Heart left ventricle (tissue), 16 donors: ENCODE data around the gene NLRC5. TPM values are rescaled to one million over a fixed set of nuclear protein-coding genes. Genes with fewer than 3 reads are reported as not detected.

Source experiments
- ATAC-seq, 4 donors: fragments of 200-7000 bp; cut with Tn5 transposase; one replicate each; pipeline ENCODE4 v1.9.1; 2020 to 2022; ENCODE audit warnings: moderate library complexity in 4 of 4, mild to moderate bottlenecking in 3 of 4, moderate number of reproducible peaks in 1 of 4
- DNase-seq, 5 donors: peaks; one replicate each; pipeline ENCODE4 v3.0.0-alpha.2; 2020
- H3K27ac ChIP-seq, 12 donors: fragments of 200-600 bp; sonication (generic) in 4 of 12; one replicate each; pipeline versions ENCODE4 v1.5.0 to v1.8.0; 2016 to 2022; ENCODE audit warnings: mild to moderate bottlenecking in 2 of 12
- H3K27me3 ChIP-seq, 9 donors: fragments of 200-600 bp; sonication (generic) in 2 of 9; one replicate each; pipeline versions ENCODE4 v1.5.1 to v1.8.0; 2016 to 2022; ENCODE audit warnings: mild to moderate bottlenecking in 3 of 9
- H3K36me3 ChIP-seq, 9 donors: fragments of 200-600 bp; sonication (generic) in 2 of 9; one replicate each; pipeline versions ENCODE4 v1.5.0 to v1.8.0; 2018 to 2022; ENCODE audit warnings: mild to moderate bottlenecking in 2 of 9
- H3K4me1 ChIP-seq, 12 donors: fragments of 200-600 bp; sonication (generic) in 4 of 12; one replicate each; pipeline versions ENCODE4 v1.5.0 to v1.8.0; 2016 to 2022; ENCODE audit warnings: mild to moderate bottlenecking in 3 of 12
- H3K4me3 ChIP-seq, 12 donors: fragments of 200-600 bp; sonication (generic) in 4 of 12; one replicate each; pipeline versions ENCODE4 v1.5.0 to v1.8.0; 2017 to 2022; ENCODE audit warnings: mild to moderate bottlenecking in 9 of 12, moderate library complexity in 4 of 12
- H3K9me3 ChIP-seq, 12 donors: fragments of 200-600 bp; sonication (generic) in 4 of 12; one replicate each; pipeline versions ENCODE4 v1.5.0 to v1.8.0; 2016 to 2022; ENCODE audit warnings: mild to moderate bottlenecking in 1 of 12
- CTCF ChIP-seq, 12 donors: fragments of 200-600 bp; sonication (generic) in 4 of 12; IDR thresholded peaks; one replicate each; pipeline versions ENCODE4 v1.5.0 to v1.8.0; 2018 to 2022; ENCODE audit warnings: antibody characterized with exemption in 12 of 12, mild to moderate bottlenecking in 5 of 12
- POLR2A ChIP-seq, 2 donors: fragments of 450-650 bp; IDR thresholded peaks; one replicate each; pipeline ENCODE4 v1.6.1; 2017; ENCODE audit warnings: antibody characterized with exemption in 2 of 2, mild to moderate bottlenecking in 2 of 2, moderate library complexity in 2 of 2
- WGBS, 4 donors: extraction: QIAGEN DNeasy Blood & Tissue Kit in 2 of 4; methylation state at CpG; one replicate each; pipeline versions ENCODE4 v1.1.5 to v1.1.7; 2013 to 2018; 5-methylcytosine and 5-hydroxymethylcytosine counted together
- intact Hi-C, 10 donors: fragments of 100-400 bp; cut with DNase I; formaldehyde crosslinking; loops; one replicate each; pipeline versions ENCODE4 v1.11.1 to v1.14.2; 2022
- polyA plus RNA-seq, 2 donors: library from polyadenylated mRNA; stranded (reverse); fragments of 200-250 nt; gene quantifications; one replicate each; pipeline ENCODE4 v1.2.3, GENCODE V29; 2013
- total RNA-seq, 9 donors: library from RNA; depleted of rRNA in 2 of 9; stranded (reverse); fragments of >200 nt in 2 of 9; fragmentation: NEBNext Ultra II Directional in 3 of 9; extraction: Animal tissue kit (Norgen Biotek cat#: 25700) in 3 of 9; gene quantifications; one replicate each; pipeline versions ENCODE4 v1.1.0 to v1.2.4, GENCODE V29; 2016 to 2023
- donor health status: ischemic (EF 13 %, LVEDD 7.1; RV severe dilation, severe dysfunction).
- donor health status: healthy with polysubstance abuse.
- donor health status: DM: no; HTN: yes; CAD: no.
- donor health status: DM: no; HTN: no; CAD: no.
- donor health status: ischemic (EF 25% LVEDD 6.9; RV normal size, moderate dysfunction).
- donor health status: ischemic (EF 25% LVEDD 5.7; RV mildly dilated, moderate dysfunction).
- donor health status: healthy.
- donor health status: DM: yes; HTN: yes; CAD: no.
- donor health status: ischemic (EF 35%, LVEDD 5.7; RV mildly dilated, moderate dysfunction).
- donor health status: nonischemic (EF 11% LVEDD 7.7; RV severe dilation, severe dysfunction).
- donor health status: DM: yes; HTN: yes; CAD: no.
- donor health status: PGD.
- donor health status: ischemic (EF 29% LVEDD 5.4; RV normal size, mild dysfunction).
- donor health status: nonischemic (EF 23%, LVEDD 6.1; RV moderate dilation, normal function).

NLRC5 gene
- total and polyA plus RNA-seq, 11 donors = 5.8 to 98.6 (median 9.9) TPM

GRCh38 chr16:57044931-57045693, 55.8 kb downstream of the NLRC5 start:
- TF ChIP-seq CTCF (IDR thresholded peaks at IDR 0.05) (no peak), POLR2A (IDR thresholded peaks at IDR 0.05) (no peak)
- WGBS, 4 donors = 78 to 88% (median 82%) methylated on average over 12 of the region's 12 CpGs
- intact Hi-C loops = loop anchor here (1.0 to 10.0 kb wide), 10 partner anchors 63 to 180 kb away; partner anchors contain the start of genes CETP (in 6 of the 10) and SLC12A3 (in 4 of the 10)
- Histone ChIP-seq H3K4me3 (peak overlapping the region in 4 of 12 donors; percentile 9 to 29 (median 24)), H3K36me3 (peaks cover 0 to 100% (median 19%) of the 10 kb centered on the region in 9 donors), H3K27ac (no peak overlapping the region), H3K9me3 (no peaks in the 10 kb centered on the region), H3K4me1 (peaks cover 0 to 30% (median 6%) of the 10 kb centered on the region in 12 donors), H3K27me3 (no peaks in the 10 kb centered on the region)
- peak in 1 of 4 donors; percentile 16 for ATAC-seq
- DNase-seq = no peak

- H3K27me3 ChIP-seq = no peaks in the 10 kb centered on the region
- H3K9me3 ChIP-seq = no peaks in the 10 kb centered on the region
- 30 to 41% (median 39%) methylated on average over 13 of the region's 13 CpGs for WGBS, 4 donors
- TF ChIP-seq POLR2A (IDR thresholded peaks at IDR 0.05) (no peak), CTCF (IDR thresholded peaks at IDR 0.05) (peak; percentile 34 to 79 (median 62))
- ATAC-seq = peak; percentile 50 to 86 (median 78)
- peaks cover 0 to 100% (median 16%) of the 10 kb centered on the region in 9 donors for H3K36me3 ChIP-seq
- H3K4me3 ChIP-seq = peak overlapping the region in 4 of 12 donors; percentile 9 to 29 (median 24)
- intact Hi-C loops = loop anchor here in 9 of 10 donors (1.0 to 10.0 kb wide), 9 partner anchors 57 to 181 kb away; partner anchors contain the start of genes CETP (in 6 of the 9), SLC12A3 (in 3 of the 9) and NLRC5 (in 1 of the 9)
- no peak overlapping the region for H3K27ac ChIP-seq
- DNase-seq = peak; percentile 63 to 84 (median 67)
- H3K4me1 ChIP-seq = peaks cover 0 to 23% (median 6%) of the 10 kb centered on the region in 12 donors
Observed at GRCh38 chr16:57045694-57046381, 56.5 kb downstream of the NLRC5 start.

- TF ChIP-seq CTCF (IDR thresholded peaks at IDR 0.05) (no peak), POLR2A (IDR thresholded peaks at IDR 0.05) (no peak)
- H3K4me3 ChIP-seq = no peak overlapping the region
- no peaks in the 10 kb centered on the region for H3K27me3 ChIP-seq
- 64 to 92% (median 82%) methylated on average over 2 of the region's 2 CpGs for WGBS, 4 donors
- peaks cover 0 to 12% (median 0%) of the 10 kb centered on the region in 12 donors for H3K4me1 ChIP-seq
- ATAC-seq (no peak), DNase-seq (no peak)
- H3K27ac ChIP-seq = no peak overlapping the region
- H3K36me3 ChIP-seq = peaks cover 0 to 100% (median 24%) of the 10 kb centered on the region in 9 donors
- intact Hi-C loops = loop anchor here in 6 of 10 donors (5.0 to 10.0 kb wide), 4 partner anchors 83 to 183 kb away; partner anchors contain the start of genes CETP (in 6 of the 6) and SLC12A3 (in 3 of the 6)
- no peaks in the 10 kb centered on the region for H3K9me3 ChIP-seq
Observed at GRCh38 chr16:57048095-57048494, 58.7 kb downstream of the NLRC5 start.
